ENCODE results near the gene INSIG2.
A peak's percentile ranks its signal among the peaks of the same experiment; 100 is the strongest.

The INSIG2 gene

DNA sequence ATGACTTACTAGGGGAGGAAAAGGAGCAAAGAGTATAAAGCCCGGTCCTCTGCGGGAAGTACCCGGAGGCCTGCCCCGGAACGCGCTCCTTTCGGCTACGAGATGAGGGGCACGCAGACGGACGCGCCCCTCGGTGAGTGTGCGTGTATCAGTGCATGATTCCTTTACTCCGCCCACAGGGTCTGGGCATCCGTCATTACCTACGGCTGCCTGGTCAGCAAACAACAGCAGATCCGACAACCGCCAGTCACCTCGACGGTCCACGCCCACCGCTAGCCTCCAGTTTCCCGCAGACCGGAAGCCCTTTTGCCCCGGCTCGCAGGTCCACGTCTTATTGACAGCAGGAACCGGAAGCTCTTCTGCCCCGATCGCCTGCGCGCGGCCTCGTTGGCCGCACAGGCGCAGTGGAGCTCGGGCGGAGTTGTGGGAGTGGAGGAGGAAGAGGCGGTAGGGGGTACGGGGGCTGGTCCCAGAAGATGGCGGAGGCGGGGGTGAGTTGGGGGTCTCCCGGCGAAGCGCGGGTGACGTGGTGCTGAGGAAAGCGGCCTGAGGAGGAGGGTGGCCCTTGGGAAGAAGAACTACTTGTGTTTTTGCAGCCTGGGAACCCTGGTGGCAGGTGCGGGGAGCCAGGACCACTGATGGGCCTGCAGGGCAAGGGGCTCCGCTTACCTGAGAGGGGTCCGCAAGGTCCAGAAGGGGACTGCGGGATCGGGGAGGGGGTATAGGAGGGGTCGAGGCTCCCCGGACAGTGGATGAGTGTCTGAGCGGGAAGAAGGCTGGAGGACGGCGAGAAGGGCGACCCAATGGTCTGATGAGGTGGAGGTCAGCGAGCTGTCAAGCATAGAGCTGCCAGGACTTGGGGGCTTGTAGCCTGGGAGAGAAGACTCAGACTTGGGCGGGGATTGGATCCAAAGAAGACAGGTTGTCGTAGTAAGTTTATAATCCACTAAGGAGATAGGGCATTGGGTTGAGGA is at the start of gene INSIG2:
Gene INSIG2, plus strand, starts transcription at position 421 of the 974 bp plus-strand sequence. CDS start 8,086 bp downstream, outside the sequence.
- in situ Hi-C loops (cut with MboI; ENCODE audit: low sequenced_read_pairs, unreplicated experiment): no loop called here
- peak; percentile 93 for DNase-seq (ENCODE audit: low spot score)
- no peak for TF ChIP-seq CTCF (IDR thresholded peaks at IDR 0.05; ENCODE audit: borderline replicate concordance, control extremely low read depth, extremely low read depth, insufficient read depth, missing control alignments)

- in situ Hi-C loops (cut with MboI; ENCODE audit: low sequenced_read_pairs, unreplicated experiment): loop anchor here (25.0 kb wide), 1 partner anchor 821 kb away; no protein-coding TSS in a partner anchor
- TF ChIP-seq CTCF (IDR thresholded peaks at IDR 0.05; ENCODE audit: borderline replicate concordance, control extremely low read depth, extremely low read depth, insufficient read depth, missing control alignments): no peak
- no peak for DNase-seq (ENCODE audit: low spot score)
These were observed 47.4 kb upstream of the INSIG2 start for GRCh38 chr2:118040891-118041290.

- in situ Hi-C loops (cut with MboI; ENCODE audit: low sequenced_read_pairs, unreplicated experiment): loop anchor here (25.0 kb wide), 1 partner anchor 818 kb away; no protein-coding TSS in a partner anchor
- DNase-seq (ENCODE audit: low spot score): no peak
- TF ChIP-seq CTCF (IDR thresholded peaks at IDR 0.05; ENCODE audit: borderline replicate concordance, control extremely low read depth, extremely low read depth, insufficient read depth, missing control alignments): no peak
These were observed 44.1 kb upstream of the INSIG2 start for GRCh38 chr2:118044103-118044716.

DNA sequence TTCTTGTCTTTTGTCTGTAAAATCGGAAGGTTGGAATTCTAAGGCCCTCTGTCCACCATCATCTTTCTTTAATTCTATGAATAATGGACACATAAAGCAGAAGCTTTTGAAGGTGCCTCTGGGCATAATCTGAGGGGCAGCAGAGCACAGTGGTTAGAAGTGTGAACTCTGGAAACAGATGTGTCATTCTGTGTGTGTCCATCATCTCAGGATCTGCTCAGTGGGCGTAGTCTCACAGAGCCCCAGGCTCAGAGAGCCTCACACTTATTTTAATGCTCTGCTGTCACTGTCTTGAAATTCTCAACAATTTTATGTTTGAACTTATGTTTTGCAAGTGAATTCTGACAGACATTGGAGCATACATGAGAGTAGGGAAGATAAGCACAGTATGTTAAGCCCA is 43.4 kb upstream of the INSIG2 start:
- no peak for DNase-seq (ENCODE audit: low spot score)
- in situ Hi-C loops (cut with MboI; ENCODE audit: low sequenced_read_pairs, unreplicated experiment): loop anchor here (25.0 kb wide), 1 partner anchor 817 kb away; no protein-coding TSS in a partner anchor
- TF ChIP-seq CTCF (IDR thresholded peaks at IDR 0.05; ENCODE audit: borderline replicate concordance, control extremely low read depth, extremely low read depth, insufficient read depth, missing control alignments): no peak

GRCh38 chr2:118045286-118045685 is 43.0 kb upstream of the INSIG2 start:
- in situ Hi-C loops (cut with MboI; ENCODE audit: low sequenced_read_pairs, unreplicated experiment): loop anchor here (25.0 kb wide), 1 partner anchor 817 kb away; no protein-coding TSS in a partner anchor
- no peak for TF ChIP-seq CTCF (IDR thresholded peaks at IDR 0.05; ENCODE audit: borderline replicate concordance, control extremely low read depth, extremely low read depth, insufficient read depth, missing control alignments)
- DNase-seq (ENCODE audit: low spot score): no peak

- peak; percentile 31 for DNase-seq (ENCODE audit: low spot score)
- peak; percentile 27 for TF ChIP-seq CTCF (IDR thresholded peaks at IDR 0.05; ENCODE audit: borderline replicate concordance, control extremely low read depth, extremely low read depth, insufficient read depth, missing control alignments)
- in situ Hi-C loops (cut with MboI; ENCODE audit: low sequenced_read_pairs, unreplicated experiment): loop anchor here (25.0 kb wide), 1 partner anchor 816 kb away; no protein-coding TSS in a partner anchor
These were observed 41.5 kb upstream of the INSIG2 start for GRCh38 chr2:118046634-118047210.
